Activated B cell treated with CpG ODN at 0.5 μM for 24 hours (primary cell): Measurements from ENCODE around the gene ASAP2. TPM values are rescaled to one million over a fixed set of nuclear protein-coding genes. Genes with fewer than 3 reads are reported as not detected.

Source experiments
- ATAC-seq: fragments of 200-7000 bp; cut with Tn5 transposase; one replicate; pipeline ENCODE4 v1.10.0; 2021; ENCODE audit warnings: low read depth, mild to moderate bottlenecking, moderate library complexity
- CTCF ChIA-PET: fragments of 350-600 bp; sonication (Branson Sonifier 250); formaldehyde crosslinking; loops from one replicate; lab custom pipeline; 2021; ENCODE audit warnings: antibody characterized with exemption; lab: Charles Lee
- POLR2A ChIA-PET: fragments of 350-600 bp; sonication (Branson Sonifier 250); formaldehyde crosslinking; loops from one replicate; lab custom pipeline; 2021; ENCODE audit warnings: antibody characterized with exemption; lab: Charles Lee
- DNase-seq: peaks from one replicate; pipeline ENCODE4 v3.0.0; 2022
- H3K27ac Mint-ChIP-seq: one replicate; pipeline ENCODE4 v1.8.0; 2020; ENCODE audit warnings: mixed read lengths
- H3K27me3 Mint-ChIP-seq: one replicate; pipeline ENCODE4 v1.8.0; 2021; ENCODE audit warnings: mixed read lengths
- H3K36me3 Mint-ChIP-seq: one replicate; pipeline ENCODE4 v1.8.0; 2021; ENCODE audit warnings: low read depth, mixed read lengths
- H3K4me1 Mint-ChIP-seq: one replicate; pipeline ENCODE4 v1.8.0; 2021; ENCODE audit warnings: mixed read lengths
- H3K4me3 Mint-ChIP-seq: one replicate; pipeline ENCODE4 v1.8.0; 2020; ENCODE audit warnings: mild to moderate bottlenecking, mixed read lengths
- H3K9me3 Mint-ChIP-seq: one replicate; pipeline ENCODE4 v1.8.0; 2020; ENCODE audit warnings: mixed read lengths
- CTCF ChIP-seq: fragments of 200-600 bp; IDR thresholded peaks from one replicate; pipeline ENCODE4 v1.8.0; 2022; ENCODE audit warnings: antibody characterized with exemption, mild to moderate bottlenecking
- intact Hi-C: fragments of 100-400 bp; cut with micrococcal nuclease; formaldehyde crosslinking; loops from one replicate; pipeline ENCODE4 v1.15.1; 2024
- total RNA-seq: library from RNA; stranded (reverse); gene quantifications from 2 replicates; pipeline ENCODE4 v1.2.3, GENCODE V29; 2022

ASAP2 gene
- total RNA-seq, 1 donor from 2014 or later, result not detected

- Mint-ChIP-seq H3K27ac (no peak overlapping the region), H3K4me1 (no peaks in the 10 kb centered on the region), H3K4me3 (no peak overlapping the region), H3K36me3 (no peaks in the 10 kb centered on the region), H3K9me3 (no peaks in the 10 kb centered on the region), H3K27me3 (peaks cover 30% of the 10 kb centered on the region)
- DNase-seq (no peak), ATAC-seq (no peak)
- TF ChIP-seq CTCF, result no peak
- CTCF ChIA-PET, result no interaction called here
- intact Hi-C loops, result no loop called here
- POLR2A ChIA-PET, result no interaction called here
Measured at GRCh38 chr2:9354318-9354717, 147.7 kb downstream of the ASAP2 start.

GRCh38 chr2:9355270-9355669 lies 148.7 kb downstream of the ASAP2 start:
- peaks cover 33% of the 10 kb centered on the region for H3K27me3 Mint-ChIP-seq
- CTCF ChIA-PET, result no interaction called here
- no peak for TF ChIP-seq CTCF
- intact Hi-C loops, result no loop called here
- no peaks in the 10 kb centered on the region for H3K9me3 Mint-ChIP-seq
- no peak overlapping the region for H3K4me3 Mint-ChIP-seq
- ATAC-seq (no peak), DNase-seq (no peak)
- no peak overlapping the region for H3K27ac Mint-ChIP-seq
- H3K4me1 Mint-ChIP-seq, result no peaks in the 10 kb centered on the region
- POLR2A ChIA-PET, result no interaction called here
- H3K36me3 Mint-ChIP-seq, result no peaks in the 10 kb centered on the region

- intact Hi-C loops, result no loop called here
- no peak overlapping the region for H3K4me3 Mint-ChIP-seq
- H3K9me3 Mint-ChIP-seq, result no peaks in the 10 kb centered on the region
- no peak for TF ChIP-seq CTCF
- no peaks in the 10 kb centered on the region for H3K36me3 Mint-ChIP-seq
- H3K4me1 Mint-ChIP-seq, result no peaks in the 10 kb centered on the region
- ChIA-PET CTCF (no interaction called here), POLR2A (no interaction called here)
- DNase-seq (no peak), ATAC-seq (no peak)
- H3K27me3 Mint-ChIP-seq, result peaks cover 32% of the 10 kb centered on the region
- no peak overlapping the region for H3K27ac Mint-ChIP-seq
Measured at GRCh38 chr2:9355716-9356115, 149.1 kb downstream of the ASAP2 start.

- H3K36me3 Mint-ChIP-seq, result no peaks in the 10 kb centered on the region
- no peaks in the 10 kb centered on the region for H3K4me1 Mint-ChIP-seq
- ATAC-seq, result no peak
- TF ChIP-seq CTCF, result no peak
- H3K27me3 Mint-ChIP-seq, result peaks cover 31% of the 10 kb centered on the region
- no peak overlapping the region for H3K27ac Mint-ChIP-seq
- intact Hi-C loops, result no loop called here
- no peak overlapping the region for H3K4me3 Mint-ChIP-seq
- DNase-seq, result no peak
- H3K9me3 Mint-ChIP-seq, result no peaks in the 10 kb centered on the region
- CTCF ChIA-PET, result no interaction called here
- POLR2A ChIA-PET, result no interaction called here
Measured at GRCh38 chr2:9356261-9356660, 149.6 kb downstream of the ASAP2 start.

GRCh38 chr2:9358846-9359245 lies 152.2 kb downstream of the ASAP2 start:
- intact Hi-C loops, result no loop called here
- ATAC-seq (no peak), DNase-seq (no peak)
- TF ChIP-seq CTCF, result no peak
- Mint-ChIP-seq H3K27ac (no peak overlapping the region), H3K4me3 (no peak overlapping the region), H3K9me3 (no peaks in the 10 kb centered on the region), H3K4me1 (no peaks in the 10 kb centered on the region), H3K27me3 (peaks cover 21% of the 10 kb centered on the region), H3K36me3 (no peaks in the 10 kb centered on the region)
- ChIA-PET CTCF (no interaction called here), POLR2A (no interaction called here)
